GM19025 (cell line): ENCODE results near the gene WDR55.
"Not testable (repeated sequence)": the region's sequence is repeated elsewhere in the genome, so short reads cannot be mapped to it uniquely, and the experiment has no call there.

Experiments
- ATAC-seq: cut with Tn5 transposase; IDR thresholded peaks from one replicate; pipeline ENCODE4 v1.9.1; 2021; ENCODE audit warnings: mild to moderate bottlenecking, low read depth, moderate library complexity; ENCODE audit not compliant: unreplicated experiment

The WDR55 gene

GRCh38 chr5:140707812-140708211, 43.1 kb downstream of the WDR55 start:
- no peak for ATAC-seq

GRCh38 chr5:140708787-140709186, 44.1 kb downstream of the WDR55 start:
- not testable (repeated sequence) for ATAC-seq

- ATAC-seq = peak; percentile 84
Observed at GRCh38 chr5:140710899-140711552, 46.3 kb downstream of the WDR55 start.

- ATAC-seq = no peak
Observed at GRCh38 chr5:140711794-140712193, 47.1 kb downstream of the WDR55 start.

GRCh38 chr5:140713562-140714094, 48.9 kb downstream of the WDR55 start:
- ATAC-seq = no peak

- not testable (repeated sequence) for ATAC-seq
Observed at GRCh38 chr5:140716238-140716637, 51.5 kb downstream of the WDR55 start.

GRCh38 chr5:140718266-140718592, 53.5 kb downstream of the WDR55 start:
- ATAC-seq = no peak

- ATAC-seq = not testable (repeated sequence)
Observed at GRCh38 chr5:140720738-140721137, 56.0 kb downstream of the WDR55 start.

- not testable (repeated sequence) for ATAC-seq
Observed at GRCh38 chr5:140721395-140721794, 56.7 kb downstream of the WDR55 start.
